C4-2B (cell line): ENCODE measurements around the gene NF2.

Experiments
- H3K27ac ChIP-seq: fragments of 450-650 bp; 2 replicates; pipeline ENCODE4 v1.5.1; 2017
- ZFX ChIP-seq: fragments of 450-650 bp; IDR thresholded peaks from 2 replicates; pipeline ENCODE4 v1.6.1; 2017
- TF ChIP-seq, protein P1 (sequence below): fragments of 450-650 bp; conservative IDR thresholded peaks from 2 replicates; pipeline ENCODE4 v1.5.1; 2017; ENCODE audit warnings: mild to moderate bottlenecking

Gene NF2

DNA sequence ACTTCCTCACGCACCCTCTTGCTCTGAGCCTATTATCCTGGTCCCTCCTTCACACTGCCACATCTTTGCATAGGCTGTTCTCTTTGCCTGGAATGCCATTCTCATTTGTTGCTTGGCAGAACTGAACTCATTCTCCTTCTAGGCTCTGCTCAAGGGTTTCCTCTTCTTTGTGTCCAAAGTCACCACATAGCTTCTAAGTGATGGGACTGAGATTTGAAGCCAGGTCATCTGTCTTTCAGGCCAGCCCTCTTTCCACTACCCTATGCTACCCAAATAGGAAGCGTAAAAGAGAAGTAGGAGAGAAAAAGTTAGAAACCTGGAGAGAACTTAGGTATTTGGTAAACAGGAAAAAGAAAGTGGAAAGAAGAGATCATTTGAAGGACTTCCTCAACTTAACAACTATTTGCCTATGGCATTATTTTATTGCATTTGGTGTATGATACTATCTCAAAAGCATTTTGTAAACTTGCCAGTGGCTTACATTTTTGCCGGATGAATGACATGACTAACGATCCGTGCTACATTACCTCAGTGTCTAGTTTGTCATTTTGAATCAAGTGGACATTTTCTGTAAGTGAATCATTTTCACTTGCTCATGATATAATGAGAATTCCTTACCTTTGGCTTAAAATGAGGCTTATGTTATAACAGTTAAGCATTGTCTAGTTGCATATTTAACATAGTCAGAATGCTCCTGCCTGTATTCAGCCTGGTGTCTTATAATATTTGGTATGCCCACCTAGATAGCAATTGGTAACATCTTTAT lies 18.5 kb downstream of the NF2 start:
- peak overlapping the region; percentile 29 for H3K27ac ChIP-seq
- TF ChIP-seq, protein P1, sequence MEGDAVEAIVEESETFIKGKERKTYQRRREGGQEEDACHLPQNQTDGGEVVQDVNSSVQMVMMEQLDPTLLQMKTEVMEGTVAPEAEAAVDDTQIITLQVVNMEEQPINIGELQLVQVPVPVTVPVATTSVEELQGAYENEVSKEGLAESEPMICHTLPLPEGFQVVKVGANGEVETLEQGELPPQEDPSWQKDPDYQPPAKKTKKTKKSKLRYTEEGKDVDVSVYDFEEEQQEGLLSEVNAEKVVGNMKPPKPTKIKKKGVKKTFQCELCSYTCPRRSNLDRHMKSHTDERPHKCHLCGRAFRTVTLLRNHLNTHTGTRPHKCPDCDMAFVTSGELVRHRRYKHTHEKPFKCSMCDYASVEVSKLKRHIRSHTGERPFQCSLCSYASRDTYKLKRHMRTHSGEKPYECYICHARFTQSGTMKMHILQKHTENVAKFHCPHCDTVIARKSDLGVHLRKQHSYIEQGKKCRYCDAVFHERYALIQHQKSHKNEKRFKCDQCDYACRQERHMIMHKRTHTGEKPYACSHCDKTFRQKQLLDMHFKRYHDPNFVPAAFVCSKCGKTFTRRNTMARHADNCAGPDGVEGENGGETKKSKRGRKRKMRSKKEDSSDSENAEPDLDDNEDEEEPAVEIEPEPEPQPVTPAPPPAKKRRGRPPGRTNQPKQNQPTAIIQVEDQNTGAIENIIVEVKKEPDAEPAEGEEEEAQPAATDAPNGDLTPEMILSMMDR = no peak
- TF ChIP-seq ZFX = no peak

DNA sequence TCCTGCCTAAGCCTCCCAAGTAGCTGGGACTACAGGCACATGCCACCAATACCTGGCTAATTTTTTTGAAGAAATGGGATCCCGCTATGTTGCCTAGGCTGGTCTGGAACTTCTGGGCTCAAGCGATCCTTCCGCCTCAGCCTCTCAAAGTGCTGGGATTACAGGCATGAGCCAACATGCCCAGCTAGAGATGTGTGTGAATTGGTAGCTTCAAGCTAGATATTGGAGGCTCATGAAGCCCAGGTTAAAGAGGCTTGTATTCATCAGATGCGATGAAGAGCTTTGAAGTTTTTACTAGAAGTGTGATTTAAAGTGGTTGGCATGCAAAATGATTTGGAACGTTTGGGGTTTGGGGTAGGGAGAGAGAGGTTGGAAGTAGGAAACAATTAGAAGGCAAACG lies 19.6 kb downstream of the NF2 start:
- TF ChIP-seq ZFX = no peak
- TF ChIP-seq, protein P1 = no peak
- peak overlapping the region; percentile 29 for H3K27ac ChIP-seq

DNA sequence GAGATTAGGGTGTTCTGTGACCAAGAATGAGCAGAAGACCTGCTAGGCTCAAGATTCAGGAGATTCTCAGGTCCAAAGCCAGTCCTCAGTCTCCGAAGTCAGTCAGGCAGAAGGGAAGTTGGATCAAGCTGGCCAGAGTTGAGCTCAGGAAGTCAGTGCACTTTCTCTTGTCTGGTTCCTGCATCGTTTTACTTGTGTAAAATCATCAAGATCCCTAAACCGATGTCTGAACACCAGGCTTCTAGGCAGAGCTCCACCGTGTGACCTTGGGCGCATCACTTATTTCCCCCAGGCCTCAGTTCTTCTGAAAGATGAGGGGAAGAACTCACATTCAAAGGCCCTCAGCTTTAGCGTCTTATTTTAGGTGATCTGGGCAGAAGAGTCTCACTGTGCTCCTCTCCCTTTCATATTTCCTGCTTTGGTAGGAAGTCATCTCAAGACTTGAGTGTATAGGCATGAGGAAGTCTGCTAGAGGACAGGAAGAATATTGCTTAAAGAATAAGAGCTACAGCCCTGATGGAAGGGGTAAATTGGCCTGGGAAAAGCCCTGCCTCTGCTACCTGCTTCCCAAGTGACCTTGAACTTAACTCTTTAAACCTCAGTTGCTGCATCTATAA lies 20.2 kb downstream of the NF2 start:
- H3K27ac ChIP-seq = no peak overlapping the region

DNA sequence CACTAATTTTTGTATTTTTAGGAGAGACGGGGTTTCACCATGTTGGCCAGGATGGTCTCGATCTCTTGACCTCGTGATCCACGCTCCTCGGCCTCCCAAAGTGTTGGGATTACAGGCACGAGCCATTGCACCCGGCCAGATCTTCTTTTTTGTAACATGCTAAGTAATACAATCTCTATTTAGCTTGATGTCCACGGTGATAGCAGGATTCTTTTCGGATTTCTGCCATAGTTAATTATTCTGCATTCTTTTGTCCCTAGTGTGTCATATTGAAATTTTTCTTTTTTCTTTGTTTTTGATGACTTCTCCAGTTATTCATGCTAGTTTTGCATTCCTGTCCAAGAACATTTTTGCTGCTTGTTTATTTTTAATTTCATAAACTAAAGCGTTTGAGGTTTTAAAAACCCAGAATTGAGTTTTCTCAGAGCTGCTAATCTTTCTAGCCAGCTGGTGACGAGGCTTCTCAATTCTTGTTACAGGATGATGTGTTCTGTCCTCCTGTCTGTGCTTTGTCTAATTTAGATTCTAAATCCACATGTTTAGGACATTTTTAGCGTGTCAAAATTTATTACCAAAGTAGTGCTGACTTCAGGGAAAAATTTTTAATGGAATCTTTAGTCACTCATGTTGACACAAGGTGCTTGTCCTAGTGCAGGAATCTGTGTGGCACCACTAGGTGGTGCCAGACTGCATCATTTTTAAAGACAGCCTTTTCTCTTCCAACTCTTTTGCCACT lies 21.8 kb downstream of the NF2 start:
- no peak overlapping the region for H3K27ac ChIP-seq
- TF ChIP-seq ZFX = no peak
- TF ChIP-seq, protein P1 = peak; percentile 99

More for the DNA sequence above, 20.2 kb downstream of the NF2 start:
- TF ChIP-seq ZFX = no peak
- TF ChIP-seq, protein P1 = no peak

DNA sequence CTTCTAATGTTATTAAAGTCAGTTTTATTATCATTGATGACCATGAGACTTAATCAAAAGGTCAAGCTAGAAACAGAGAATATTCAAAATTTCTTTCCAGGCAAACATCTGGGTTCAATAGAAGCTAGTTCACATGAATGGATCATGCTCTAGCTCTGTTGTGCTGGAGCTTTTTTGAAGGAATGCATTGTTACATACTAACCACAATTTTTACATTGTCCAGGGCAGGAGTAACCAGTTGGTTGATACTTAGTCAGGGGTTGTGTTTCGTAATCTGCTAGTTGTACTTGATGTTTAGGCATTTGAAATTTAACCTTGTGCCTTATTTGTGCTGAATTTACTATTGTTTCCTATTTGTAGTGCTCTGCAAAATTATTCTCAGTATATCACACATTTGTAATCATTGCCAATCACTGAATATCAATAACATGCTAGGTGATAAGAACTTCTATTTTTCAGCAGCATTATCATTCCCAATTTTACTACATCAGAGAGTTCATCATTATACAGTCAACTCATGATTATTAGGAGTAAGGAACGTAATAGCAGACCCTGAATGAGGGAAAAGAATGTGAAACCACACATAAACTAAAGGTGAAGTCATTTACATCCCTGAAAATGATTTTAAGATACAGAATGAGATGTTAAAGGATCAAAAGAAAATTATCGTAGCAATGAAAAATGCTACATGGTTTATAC lies 23.2 kb downstream of the NF2 start:
- no peak overlapping the region for H3K27ac ChIP-seq
- TF ChIP-seq ZFX = no peak
- TF ChIP-seq, protein P1 = no peak

DNA sequence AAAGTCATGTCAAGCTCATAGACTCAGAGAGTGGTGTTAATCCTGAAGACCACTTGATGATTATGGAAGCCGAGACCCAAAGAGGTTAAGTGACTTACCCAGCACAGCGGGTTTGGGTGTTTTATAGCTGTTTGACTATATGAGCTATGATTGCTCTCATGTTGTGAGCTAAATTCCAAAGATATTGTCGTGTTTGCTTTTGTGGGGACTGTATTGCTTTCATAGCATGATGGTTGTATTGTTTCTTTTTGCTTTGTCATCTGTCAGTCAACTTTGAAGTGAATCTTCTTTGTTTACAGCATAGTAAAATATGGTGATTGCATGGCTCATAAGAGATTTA lies 23.7 kb downstream of the NF2 start:
- no peak overlapping the region for H3K27ac ChIP-seq
- TF ChIP-seq, protein P1 = no peak
- TF ChIP-seq ZFX = no peak
